Right ventricle myocardium inferior (tissue), 1 donor: ENCODE results near the gene OPN1LW. TPM values are rescaled to one million over a fixed set of nuclear protein-coding genes. Genes with fewer than 3 reads are reported as not detected.
"Not testable (repeated sequence)": the region's sequence is repeated elsewhere in the genome, so short reads cannot be mapped to it uniquely, and the experiment has no call there.

Experiments
- ATAC-seq: fragments of 200-7000 bp; cut with Tn5 transposase; one replicate; pipeline ENCODE4 v1.9.1; 2020; ENCODE audit warnings: mild to moderate bottlenecking, moderate library complexity
- DNase-seq: peaks from one replicate; pipeline ENCODE4 v3.0.0; 2021; ENCODE audit errors: missing footprints
- intact Hi-C: fragments of 100-400 bp; cut with DNase I; formaldehyde crosslinking; loops from one replicate; pipeline ENCODE4 v1.11.0; 2022
- total RNA-seq: library from RNA; stranded (reverse); fragmentation: NEBNext Ultra II Directional; extraction: Animal tissue kit (Norgen Biotek cat#: 25700); gene quantifications from one replicate; pipeline ENCODE4 v1.2.1, GENCODE V29; 2021
- donor health status: DM: no; HTN: yes; CAD: no; lungs with severe emphysema.

Gene OPN1LW
- total RNA-seq, 1 donor from 2014 or later = not detected

- no peak for DNase-seq
- intact Hi-C loops = no loop called here
- ATAC-seq = no peak
Observed at GRCh38 chrX:154126101-154126500, 17.9 kb upstream of the OPN1LW start.

DNA sequence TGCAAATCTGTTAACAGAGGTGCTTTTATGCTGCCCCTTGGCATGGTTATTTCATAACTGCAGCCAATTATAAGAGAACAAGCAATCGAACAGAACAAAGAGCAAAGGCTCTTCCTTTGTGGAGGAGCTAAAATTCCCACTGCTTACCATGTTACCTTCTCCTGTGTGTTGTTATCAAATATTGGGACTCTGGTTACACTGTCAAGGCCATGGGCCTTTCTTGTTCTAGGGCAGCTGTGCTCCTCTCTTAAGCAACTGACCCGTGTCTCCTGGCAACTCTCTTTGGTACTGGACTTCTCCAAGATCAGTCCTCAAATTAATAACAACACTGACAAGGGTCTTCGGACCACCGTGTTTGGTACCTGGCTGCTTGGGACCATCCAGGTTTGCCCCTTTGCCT is 12.1 kb upstream of the OPN1LW start:
- no peak for DNase-seq
- ATAC-seq = no peak
- intact Hi-C loops = no loop called here

- ATAC-seq = no peak
- DNase-seq = no peak
- intact Hi-C loops = no loop called here
Observed at GRCh38 chrX:154132366-154132765, 11.7 kb upstream of the OPN1LW start.

GRCh38 chrX:154135458-154136229 is 8.4 kb upstream of the OPN1LW start:
- no peak for DNase-seq
- intact Hi-C loops = no loop called here
- no peak for ATAC-seq

DNA sequence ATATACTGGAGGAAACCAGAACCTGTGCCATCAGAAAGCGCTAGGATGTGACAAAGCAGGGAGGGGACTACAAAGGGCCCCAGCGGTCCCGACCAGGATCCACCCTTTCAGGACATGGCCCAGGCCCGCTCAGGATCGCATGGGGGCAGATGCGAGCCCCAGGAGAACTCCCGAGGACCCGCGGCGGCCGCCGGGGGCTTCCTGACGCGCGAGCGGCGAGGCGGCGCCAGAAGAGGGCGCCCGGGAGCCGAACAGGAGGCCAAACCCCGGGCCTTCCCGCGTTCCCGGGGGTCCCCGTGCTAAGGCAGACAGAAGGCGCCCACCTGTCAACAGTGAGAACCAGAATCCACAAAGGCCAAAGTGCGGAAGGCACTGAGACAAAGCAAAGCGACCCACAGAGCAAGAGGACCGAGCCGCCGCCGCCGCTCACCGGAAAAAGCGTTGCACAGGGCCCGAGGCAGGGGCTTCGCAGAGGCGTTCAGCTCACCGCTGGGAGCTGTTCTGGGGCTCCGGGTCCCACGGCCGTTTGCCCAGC is 7.3 kb upstream of the OPN1LW start:
- DNase-seq (peak; percentile 81), ATAC-seq (peak; percentile 81)
- intact Hi-C loops = no loop called here

DNA sequence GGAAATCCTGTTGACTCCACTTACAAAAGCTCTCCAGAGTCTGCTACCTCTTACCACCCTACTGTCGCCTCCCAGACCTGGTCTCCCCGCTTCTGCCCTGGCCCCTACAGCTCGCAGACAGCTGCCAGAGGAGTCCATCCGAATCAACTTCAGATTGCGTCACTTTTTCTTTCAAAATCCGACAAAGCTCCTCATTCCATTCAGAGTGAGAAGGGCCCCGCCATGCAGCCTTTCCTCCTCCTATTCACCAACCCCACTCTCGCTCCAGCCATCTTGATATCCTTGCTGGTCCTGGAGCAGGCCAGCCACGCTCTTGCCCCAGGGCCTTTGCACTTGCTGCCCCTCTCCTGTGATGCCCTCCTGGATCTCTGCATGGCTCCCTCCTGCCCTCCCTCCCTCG is 5.2 kb upstream of the OPN1LW start:
- DNase-seq (no peak), ATAC-seq (no peak)
- intact Hi-C loops = no loop called here

DNA sequence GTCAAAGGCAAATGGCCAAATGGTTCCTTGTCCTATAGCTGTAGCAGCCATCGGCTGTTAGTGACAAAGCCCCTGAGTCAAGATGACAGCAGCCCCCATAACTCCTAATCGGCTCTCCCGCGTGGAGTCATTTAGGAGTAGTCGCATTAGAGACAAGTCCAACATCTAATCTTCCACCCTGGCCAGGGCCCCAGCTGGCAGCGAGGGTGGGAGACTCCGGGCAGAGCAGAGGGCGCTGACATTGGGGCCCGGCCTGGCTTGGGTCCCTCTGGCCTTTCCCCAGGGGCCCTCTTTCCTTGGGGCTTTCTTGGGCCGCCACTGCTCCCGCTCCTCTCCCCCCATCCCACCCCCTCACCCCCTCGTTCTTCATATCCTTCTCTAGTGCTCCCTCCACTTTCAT is 3.8 kb upstream of the OPN1LW start:
- intact Hi-C loops = no loop called here
- DNase-seq (no peak), ATAC-seq (no peak)

GRCh38 chrX:154140742-154141141 is 3.3 kb upstream of the OPN1LW start:
- intact Hi-C loops = no loop called here
- DNase-seq = no peak
- no peak for ATAC-seq

DNA sequence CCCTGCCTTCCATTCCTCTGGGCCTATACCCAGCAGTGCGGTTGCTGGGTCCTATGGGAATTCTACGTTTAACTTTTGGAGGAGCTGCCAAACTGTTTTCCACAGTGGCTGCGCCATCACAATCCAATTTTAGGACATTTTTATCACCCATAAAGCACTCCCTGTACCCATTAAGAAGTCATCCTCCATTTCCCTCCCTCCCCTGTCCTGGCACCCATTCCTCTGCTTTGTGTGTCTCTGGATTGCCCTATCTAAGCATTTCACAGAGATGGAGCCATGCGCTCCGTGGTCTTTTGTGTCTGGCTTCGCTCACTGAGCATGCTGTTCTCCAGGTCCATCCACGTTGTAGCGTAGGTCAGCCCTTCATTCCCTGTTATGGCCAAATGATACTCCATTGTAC is 1.7 kb upstream of the OPN1LW start:
- ATAC-seq = no peak
- DNase-seq = no peak
- intact Hi-C loops = no loop called here

GRCh38 chrX:154142950-154143745 is 895 bp upstream of the OPN1LW start:
- DNase-seq = no peak
- intact Hi-C loops = no loop called here
- ATAC-seq = no peak

DNA sequence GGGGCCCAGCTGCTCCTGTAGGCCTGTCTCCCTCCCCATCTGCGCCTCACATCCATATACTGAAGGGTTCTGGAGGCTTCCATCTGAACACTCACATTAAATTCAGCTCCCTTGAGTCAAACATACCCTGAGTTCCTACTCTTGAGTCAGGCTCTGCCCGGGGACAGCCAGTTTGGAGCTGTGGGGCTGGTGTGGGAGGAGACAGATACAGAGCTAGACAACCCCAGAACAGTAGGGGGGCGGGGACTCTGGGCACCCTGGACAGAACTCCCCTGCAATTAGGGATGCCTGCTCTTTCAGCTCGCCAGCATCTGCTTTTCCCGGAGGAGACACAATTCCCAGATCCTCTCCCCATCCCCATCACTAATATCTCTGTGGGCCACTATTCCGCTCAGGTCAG is 7.0 kb downstream of the OPN1LW start:
- ATAC-seq, DNase-seq, intact Hi-C loops: not testable (repeated sequence)

DNA sequence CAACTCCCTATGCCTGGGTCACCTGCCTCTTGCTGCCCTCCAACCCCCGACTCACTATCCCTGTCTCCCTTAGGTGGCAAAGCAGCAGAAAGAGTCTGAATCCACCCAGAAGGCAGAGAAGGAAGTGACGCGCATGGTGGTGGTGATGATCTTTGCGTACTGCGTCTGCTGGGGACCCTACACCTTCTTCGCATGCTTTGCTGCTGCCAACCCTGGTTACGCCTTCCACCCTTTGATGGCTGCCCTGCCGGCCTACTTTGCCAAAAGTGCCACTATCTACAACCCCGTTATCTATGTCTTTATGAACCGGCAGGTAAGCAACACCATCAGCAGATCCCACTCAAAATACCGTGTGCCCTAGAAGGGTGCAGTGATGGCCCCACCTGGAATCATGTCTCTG is 12.2 kb downstream of the OPN1LW start:
- ATAC-seq, DNase-seq, intact Hi-C loops: not testable (repeated sequence)

DNA sequence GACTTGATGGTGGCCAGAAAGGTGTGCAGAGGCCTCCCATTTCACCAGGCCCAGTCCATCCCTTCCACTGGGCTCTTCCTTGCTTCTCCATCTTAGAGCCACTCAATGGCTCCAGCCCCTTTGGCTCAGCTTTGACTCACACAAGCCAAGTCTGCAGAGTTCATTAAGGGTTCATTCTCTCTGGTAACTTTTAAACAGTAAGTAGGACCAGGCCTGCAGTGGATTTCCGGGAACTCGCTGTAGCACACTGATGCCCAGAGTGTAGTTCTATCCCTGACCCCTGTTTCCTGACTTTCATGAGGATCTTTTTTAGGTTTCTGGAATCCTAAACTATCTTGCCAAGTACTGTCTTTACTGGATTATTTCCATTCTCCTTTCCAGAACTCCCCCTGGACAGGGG is 13.2 kb downstream of the OPN1LW start:
- DNase-seq, ATAC-seq: not testable (repeated sequence)

GRCh38 chrX:154159345-154159744 is 15.3 kb downstream of the OPN1LW start:
- ATAC-seq, DNase-seq, intact Hi-C loops: not testable (repeated sequence)

More for the DNA sequence above, 13.2 kb downstream of the OPN1LW start:
- intact Hi-C loops = not testable (repeated sequence)

DNA sequence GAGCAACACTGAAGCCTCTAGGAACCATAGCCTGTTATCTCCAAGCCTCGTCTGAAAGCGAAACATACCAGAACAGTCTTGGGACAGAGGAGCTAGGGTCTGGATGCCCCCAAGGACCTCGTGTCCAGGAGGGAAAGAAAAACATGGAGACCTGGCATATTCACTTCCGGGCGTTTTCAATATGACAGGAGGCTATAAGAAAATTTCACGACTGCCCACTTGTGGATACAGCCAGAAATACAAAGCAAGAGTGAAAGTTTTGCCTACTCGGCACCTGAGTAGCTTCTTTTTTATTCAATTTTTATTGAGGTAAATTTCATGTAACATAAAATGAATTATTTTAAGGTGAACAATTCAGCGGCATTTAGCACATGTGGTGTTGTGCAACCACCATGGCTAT is 20.9 kb downstream of the OPN1LW start:
- intact Hi-C loops, ATAC-seq, DNase-seq: not testable (repeated sequence)

GRCh38 chrX:154168384-154168783 is 24.3 kb downstream of the OPN1LW start:
- intact Hi-C loops, ATAC-seq, DNase-seq: not testable (repeated sequence)

DNA sequence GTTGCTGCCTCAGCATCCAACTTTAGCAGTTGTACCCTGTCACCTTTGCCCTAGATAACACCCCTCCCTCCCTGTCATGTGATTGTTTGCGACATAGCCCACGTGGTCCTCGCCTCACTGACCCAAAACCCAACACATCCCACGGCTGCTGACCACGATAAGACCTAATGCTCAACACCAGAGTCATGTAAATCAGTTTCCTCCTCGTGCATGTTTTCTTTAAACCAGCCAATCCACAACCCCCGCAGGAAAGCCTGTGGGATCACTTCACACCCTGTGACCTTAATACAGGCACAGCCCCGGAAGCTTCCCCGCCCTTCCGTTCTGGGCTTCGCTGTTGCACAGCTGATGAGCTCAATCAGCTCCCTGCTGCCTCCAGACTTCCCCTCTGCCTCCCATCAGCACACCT is 28.5 kb downstream of the OPN1LW start:
- intact Hi-C loops, DNase-seq: not testable (repeated sequence)
- peak; percentile 70 for ATAC-seq

DNA sequence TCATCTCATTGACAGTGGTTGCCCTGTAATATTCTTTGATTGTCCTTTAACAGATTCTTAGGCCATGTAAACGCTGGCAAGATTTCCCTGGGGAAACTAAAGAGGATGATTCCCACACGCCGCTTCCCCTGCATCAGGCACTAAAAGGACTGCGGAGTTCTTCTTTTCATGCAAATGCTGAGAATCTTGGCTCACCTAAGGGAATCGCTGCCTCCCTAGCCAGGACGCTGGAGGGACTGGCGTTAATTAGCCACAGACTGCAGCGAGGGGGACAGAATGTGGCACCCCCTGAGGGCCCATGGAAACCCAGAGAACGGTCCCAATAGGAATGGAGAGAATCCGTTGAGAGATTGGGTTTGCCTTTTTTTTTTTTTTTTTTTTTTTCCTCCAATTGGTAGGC is 30.3 kb downstream of the OPN1LW start:
- DNase-seq, intact Hi-C loops, ATAC-seq: not testable (repeated sequence)

- intact Hi-C loops, ATAC-seq, DNase-seq: not testable (repeated sequence)
Observed at GRCh38 chrX:154182296-154182695, 38.3 kb downstream of the OPN1LW start, which contains the start of gene OPN1MW. Gene OPN1MW (plus strand): TSS chrX:154182596. CDS start chrX:154182678, 82 bp downstream.
